GM19397 (cell line): Measurements from ENCODE around the gene RNF207.

ENCODE experiments used
- ATAC-seq: cut with Tn5 transposase; IDR thresholded peaks from one replicate; pipeline ENCODE4 v1.9.1; 2021; ENCODE audit warnings: mild to moderate bottlenecking, moderate library complexity; ENCODE audit not compliant: unreplicated experiment

RNF207 gene

GRCh38 chr1:6224718-6225117 is 18.8 kb downstream of the RNF207 start:
- ATAC-seq, result no peak

GRCh38 chr1:6225651-6226050 is 19.7 kb downstream of the RNF207 start:
- no peak for ATAC-seq

GRCh38 chr1:6233376-6233775 is 27.5 kb downstream of the RNF207 start:
- ATAC-seq, result no peak

- no peak for ATAC-seq
Measured at GRCh38 chr1:6234502-6235295, 28.8 kb downstream of the RNF207 start.

- peak; percentile 19 for ATAC-seq
Measured at GRCh38 chr1:6235296-6235677, 29.4 kb downstream of the RNF207 start.

GRCh38 chr1:6237093-6237492 is 31.2 kb downstream of the RNF207 start:
- ATAC-seq, result no peak

GRCh38 chr1:6239213-6239752 is 33.4 kb downstream of the RNF207 start:
- ATAC-seq, result no peak

GRCh38 chr1:6239950-6240768 is 34.2 kb downstream of the RNF207 start:
- ATAC-seq, result no peak

- ATAC-seq, result no peak
Measured at GRCh38 chr1:6241107-6241886, 35.4 kb downstream of the RNF207 start.

- no peak for ATAC-seq
Measured at GRCh38 chr1:6241887-6242740, 36.2 kb downstream of the RNF207 start.

GRCh38 chr1:6243053-6243834 is 37.3 kb downstream of the RNF207 start:
- ATAC-seq, result no peak

- no peak for ATAC-seq
Measured at GRCh38 chr1:6243993-6244392, 38.1 kb downstream of the RNF207 start, which contains the start of gene HES3. Gene HES3 (plus strand): TSS chr1:6244179. CDS start chr1:6244366, 187 bp downstream.

- ATAC-seq, result no peak
Measured at GRCh38 chr1:6244401-6245049, 38.6 kb downstream of the RNF207 start.

- peak; percentile 53 for ATAC-seq
Measured at GRCh38 chr1:6245086-6245868, 39.4 kb downstream of the RNF207 start.

GRCh38 chr1:6245869-6246496 is 40.1 kb downstream of the RNF207 start:
- no peak for ATAC-seq

- no peak for ATAC-seq
Measured at GRCh38 chr1:6246497-6247467, 40.9 kb downstream of the RNF207 start.
